H4 (cell line): ENCODE data around the gene TMC7. TPM values are rescaled to one million over a fixed set of nuclear protein-coding genes. Genes with fewer than 3 reads are reported as not detected.
A peak's percentile ranks its signal among the peaks of the same experiment; 100 is the strongest.

Source experiments
- DNase-seq: peaks from one replicate; pipeline ENCODE4 v3.0.0-alpha.2; 2015; ENCODE audit warnings: low spot score
- total RNA-seq: library from RNA; depleted of rRNA; stranded (reverse); fragments of >200 nt; shearing (Covaris generic); gene quantifications from 2 replicates; pipeline ENCODE4 v1.2.3, GENCODE V29; 2014

The TMC7 gene
- total RNA-seq, 1 experiment from 2014 or later, result 0.77 TPM

GRCh38 chr16:19029980-19030379, 46.2 kb downstream of the TMC7 start:
- no peak for DNase-seq

GRCh38 chr16:19031738-19032137, 48.0 kb downstream of the TMC7 start:
- no peak for DNase-seq

GRCh38 chr16:19033761-19034160, 50.0 kb downstream of the TMC7 start:
- no peak for DNase-seq

GRCh38 chr16:19040400-19040799, 56.7 kb downstream of the TMC7 start:
- DNase-seq, result no peak

GRCh38 chr16:19044769-19045168, 61.0 kb downstream of the TMC7 start:
- DNase-seq, result no peak

- no peak for DNase-seq
Measured at GRCh38 chr16:19046062-19046461, 62.3 kb downstream of the TMC7 start.

- no peak for DNase-seq
Measured at GRCh38 chr16:19062706-19063105, 79.0 kb downstream of the TMC7 start.

- DNase-seq, result no peak
Measured at GRCh38 chr16:19066988-19067348, 83.2 kb downstream of the TMC7 start.

GRCh38 chr16:19067349-19068236, 83.9 kb downstream of the TMC7 start, which contains the start of gene COQ7:
Gene COQ7 (plus strand): TSS chr16:19067614. CDS start chr16:19067665, 51 bp downstream.
- DNase-seq, result peak; percentile 99

- DNase-seq, result no peak
Measured at GRCh38 chr16:19068237-19068815, 84.6 kb downstream of the TMC7 start.

- peak; percentile 59 for DNase-seq
Measured at GRCh38 chr16:19071811-19072777, 88.4 kb downstream of the TMC7 start.

- DNase-seq, result no peak
Measured at GRCh38 chr16:19073344-19073743, 89.6 kb downstream of the TMC7 start.

- DNase-seq, result no peak
Measured at GRCh38 chr16:19073863-19074262, 90.1 kb downstream of the TMC7 start.

- DNase-seq, result no peak
Measured at GRCh38 chr16:19075511-19075910, 91.8 kb downstream of the TMC7 start.

- no peak for DNase-seq
Measured at GRCh38 chr16:19077879-19078278, 94.1 kb downstream of the TMC7 start.

- no peak for DNase-seq
Measured at GRCh38 chr16:19083670-19084069, 99.9 kb downstream of the TMC7 start.

- no peak for DNase-seq
Measured at GRCh38 chr16:19084139-19084538, 100.4 kb downstream of the TMC7 start.

GRCh38 chr16:19084879-19085278, 101.1 kb downstream of the TMC7 start:
- no peak for DNase-seq

- DNase-seq, result no peak
Measured at GRCh38 chr16:19085679-19086200, 102.0 kb downstream of the TMC7 start.

- peak; percentile 92 for DNase-seq
Measured at GRCh38 chr16:19086322-19087199, 102.8 kb downstream of the TMC7 start.
